ENCODE data around the gene SMPD3. TPM values are rescaled to one million over a fixed set of nuclear protein-coding genes. Genes with fewer than 3 reads are reported as not detected.

SMPD3 gene
- total and polyA plus RNA-seq, 9 of the 15 experiments (the other 6 are each of a cell fraction or from before 2014, with no cell fraction given) = 0.03 to 1.2 (median 0.18) TPM

DNA sequence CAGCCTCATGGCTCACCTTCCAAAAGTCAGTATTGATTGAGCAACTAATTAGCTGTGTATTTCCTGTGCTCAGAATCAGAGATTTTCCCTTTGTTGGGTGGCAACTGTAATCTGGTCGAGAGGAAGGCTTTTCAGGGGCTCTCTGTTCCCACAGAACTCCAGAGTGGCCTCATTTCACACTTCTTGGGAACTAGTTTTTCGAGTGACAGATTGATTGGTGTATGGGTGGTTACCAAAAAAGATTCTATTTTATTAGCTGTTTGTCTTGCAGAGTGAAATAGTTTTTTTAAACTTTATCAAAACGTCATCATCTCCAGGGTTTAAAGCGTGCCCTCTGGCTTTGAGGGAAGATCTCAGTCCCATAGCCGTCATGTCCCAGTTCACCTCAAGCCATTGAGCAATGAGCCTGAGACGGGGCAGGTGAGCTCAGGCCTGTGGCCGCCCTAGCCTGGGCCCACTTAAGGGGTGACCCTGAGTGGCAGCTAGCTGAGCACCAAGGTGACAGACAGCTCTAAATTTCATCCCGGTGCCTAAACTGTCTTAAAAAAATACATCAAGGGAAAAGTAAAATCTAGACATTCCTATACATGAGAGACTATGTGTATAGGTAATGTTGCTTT lies 53.0 kb downstream of the SMPD3 start (continued):
- no peak for TF ChIP-seq CTCF (IDR thresholded peaks at IDR 0.05 in 2 of 3, conservative IDR thresholded peaks at IDR 0.05 in 1 of 3; ENCODE audit: insufficient read depth in 2 of 3, low read depth in 1 of 3, low read length in 3 of 3)
- TF ChIP-seq CBFA2T2 (conservative IDR thresholded peaks at IDR 0.05) = no peak
- TF ChIP-seq FOXJ2 (tag; IDR thresholded peaks at IDR 0.05) = no peak
- no peak for TF ChIP-seq NUFIP1 (IDR thresholded peaks at IDR 0.05; ENCODE audit: partially characterized antibody)

GRCh38 chr16:68393333-68393732 lies 55.0 kb downstream of the SMPD3 start:
- Histone ChIP-seq H3K4me3 (no peak overlapping the region), H3K27ac (ENCODE audit: extremely low read depth, low read depth, low read length) (no peak overlapping the region), H3K9me1 (ENCODE audit: control insufficient read depth, insufficient read depth, low read length) (no peaks in the 10 kb centered on the region), H3K4me1 (replicated peaks in 1 of 2; ENCODE audit: control insufficient read depth in 2 of 2, insufficient read depth in 2 of 2, low read length in 2 of 2) (no peaks in the 10 kb centered on the region), H3K27me3 (ENCODE audit: control insufficient read depth in 2 of 2, insufficient read depth in 2 of 2, low read length in 2 of 2) (peaks cover 5 to 23% of the 10 kb centered on the region in 2 experiments; a peak in 2 of 5 replicates), H3K4me2 (ENCODE audit: insufficient read depth, low read length) (no peak overlapping the region), H3K36me3 (ENCODE audit: control insufficient read depth, insufficient read depth, low read length) (no peaks in the 10 kb centered on the region), H4K20me1 (replicated peaks; ENCODE audit: control insufficient read depth, insufficient read depth, low read length) (no peaks in the 10 kb centered on the region), H3K9ac (ENCODE audit: insufficient read depth in 1 of 2, low read depth in 2 of 2, low read length in 2 of 2) (no peak overlapping the region), H2AFZ (ENCODE audit: low read depth, low read length) (no peak overlapping the region), H3K79me2 (ENCODE audit: control insufficient read depth, insufficient read depth, low read length) (no peaks in the 10 kb centered on the region), H3K9me3 (replicated peaks; ENCODE audit: control insufficient read depth, insufficient read depth, low read depth, low read length) (no peaks in the 10 kb centered on the region)
- CTCF ChIA-PET (ENCODE audit: low intra/inter-chr PET ratio) = no interaction called here
- POLR2A ChIA-PET = interaction anchor here (0.9 kb wide), 1 partner anchor 38 kb away, joined by 4 read pairs; no protein-coding TSS in a partner anchor
- 9% methylated on average over 3 of the region's 3 CpGs for WGBS (ENCODE audit: insufficient coverage, low coverage, missing lambda C conversion rate)
- in situ Hi-C loops (cut with MboI) = no loop called here
- FAIRE-seq (no peak), ATAC-seq (no peak), DNase-seq (ENCODE audit: extremely low read depth in 1 of 4, low spot score in 3 of 4) (no peak)
- BruUV-seq (replicated peaks) = no TSS peak
- intact Hi-C loops (cut with micrococcal nuclease) = loop anchor here (10.0 kb wide), 1 partner anchor 111 kb away; no protein-coding TSS in a partner anchor
- no peak for TF ChIP-seq SAFB (IDR thresholded peaks at IDR 0.05; ENCODE audit: borderline replicate concordance, low read depth, low read length)
- TF ChIP-seq ZNF551 (CRISPR knock-in tag; IDR thresholded peaks at IDR 0.05) = no peak
- no peak for TF ChIP-seq ZFP30 (CRISPR knock-in tag; IDR thresholded peaks at IDR 0.05; ENCODE audit: borderline replicate concordance)
- no peak for TF ChIP-seq CHAMP1 (IDR thresholded peaks at IDR 0.05)
- TF ChIP-seq ZC3H11A (IDR thresholded peaks at IDR 0.05; ENCODE audit: low read depth, low read length) = no peak
- no peak for TF ChIP-seq TCF15 (CRISPR knock-in tag; IDR thresholded peaks at IDR 0.05)
- no peak for TF ChIP-seq OTX1 (CRISPR knock-in tag; IDR thresholded peaks at IDR 0.05)
- TF ChIP-seq, protein P1, sequence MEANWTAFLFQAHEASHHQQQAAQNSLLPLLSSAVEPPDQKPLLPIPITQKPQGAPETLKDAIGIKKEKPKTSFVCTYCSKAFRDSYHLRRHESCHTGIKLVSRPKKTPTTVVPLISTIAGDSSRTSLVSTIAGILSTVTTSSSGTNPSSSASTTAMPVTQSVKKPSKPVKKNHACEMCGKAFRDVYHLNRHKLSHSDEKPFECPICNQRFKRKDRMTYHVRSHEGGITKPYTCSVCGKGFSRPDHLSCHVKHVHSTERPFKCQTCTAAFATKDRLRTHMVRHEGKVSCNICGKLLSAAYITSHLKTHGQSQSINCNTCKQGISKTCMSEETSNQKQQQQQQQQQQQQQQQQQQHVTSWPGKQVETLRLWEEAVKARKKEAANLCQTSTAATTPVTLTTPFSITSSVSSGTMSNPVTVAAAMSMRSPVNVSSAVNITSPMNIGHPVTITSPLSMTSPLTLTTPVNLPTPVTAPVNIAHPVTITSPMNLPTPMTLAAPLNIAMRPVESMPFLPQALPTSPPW (CRISPR knock-in tag; IDR thresholded peaks at IDR 0.05) = no peak
- TF ChIP-seq FOXK1 (CRISPR knock-in tag; IDR thresholded peaks at IDR 0.05; ENCODE audit: borderline replicate concordance) = no peak
